ENCODE data around the gene BPIFB2.

The BPIFB2 gene

DNA sequence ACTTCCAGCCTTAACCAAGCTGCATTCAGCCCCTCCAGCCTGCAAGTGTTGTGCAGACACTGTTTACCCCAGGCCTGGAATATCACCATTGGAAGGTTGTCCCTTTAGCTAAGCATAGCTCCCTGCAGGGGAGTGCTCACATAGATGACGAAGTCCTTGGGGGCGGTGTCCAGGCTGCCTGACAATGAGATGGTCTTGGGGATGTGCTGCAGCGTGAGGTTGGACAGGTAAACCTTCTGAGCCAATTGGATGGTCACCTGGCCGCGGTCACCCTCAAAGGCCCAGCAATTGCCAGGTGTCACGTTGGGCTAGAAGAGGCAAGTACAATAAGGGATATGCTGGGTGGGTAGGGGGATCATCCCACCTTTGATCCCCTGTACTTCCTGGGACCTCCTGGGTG lies 21.9 kb upstream of the BPIFB2 start:
- DNase-seq = no peak

GRCh38 chr20:32986331-32986966 lies 21.1 kb upstream of the BPIFB2 start:
- DNase-seq = no peak

DNA sequence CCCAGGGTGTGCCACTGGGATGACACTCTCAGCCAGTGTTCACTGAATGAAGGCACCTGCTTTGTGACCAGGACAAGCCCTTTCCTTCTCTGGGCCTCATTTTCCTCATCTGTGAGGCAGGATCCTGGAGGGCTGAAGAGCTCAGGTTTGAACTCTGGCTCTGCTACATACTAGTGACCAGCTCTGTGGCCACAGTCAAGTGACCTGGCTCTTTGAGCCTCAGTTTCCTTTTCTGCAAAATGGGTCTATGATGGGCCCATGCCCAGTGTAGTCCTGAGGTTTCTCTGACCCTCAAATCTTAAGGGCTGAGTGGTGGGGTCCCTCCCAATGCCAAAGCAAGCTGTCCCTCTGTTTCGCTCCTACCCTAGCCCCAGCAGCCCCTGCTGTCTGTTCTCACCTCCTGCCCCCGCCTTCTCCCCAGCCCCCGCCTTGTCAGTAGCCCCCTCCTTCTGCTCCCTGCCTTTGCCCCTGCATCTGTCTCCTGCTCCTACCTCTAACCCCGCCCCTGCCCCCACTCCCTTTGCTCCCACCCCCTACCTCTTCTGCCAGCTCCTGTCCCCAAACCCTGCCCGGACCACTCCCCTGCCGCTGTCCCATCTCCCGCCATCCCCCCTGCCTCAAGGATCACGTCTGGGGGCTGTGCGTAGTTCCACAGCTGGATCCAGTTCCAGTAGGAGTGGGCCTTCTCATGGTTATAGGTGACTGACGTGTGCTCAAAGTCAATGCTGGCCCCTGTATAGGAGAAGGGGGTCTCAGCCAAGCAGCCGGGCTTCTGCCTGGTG lies 20.3 kb upstream of the BPIFB2 start:
- no peak for DNase-seq

- no peak for DNase-seq
These were observed 19.5 kb upstream of the BPIFB2 start for GRCh38 chr20:32988008-32988407.

- no peak for DNase-seq
These were observed 17.8 kb upstream of the BPIFB2 start for GRCh38 chr20:32989507-32990283.

GRCh38 chr20:32990426-32990825 lies 17.1 kb upstream of the BPIFB2 start:
- no peak for DNase-seq

DNA sequence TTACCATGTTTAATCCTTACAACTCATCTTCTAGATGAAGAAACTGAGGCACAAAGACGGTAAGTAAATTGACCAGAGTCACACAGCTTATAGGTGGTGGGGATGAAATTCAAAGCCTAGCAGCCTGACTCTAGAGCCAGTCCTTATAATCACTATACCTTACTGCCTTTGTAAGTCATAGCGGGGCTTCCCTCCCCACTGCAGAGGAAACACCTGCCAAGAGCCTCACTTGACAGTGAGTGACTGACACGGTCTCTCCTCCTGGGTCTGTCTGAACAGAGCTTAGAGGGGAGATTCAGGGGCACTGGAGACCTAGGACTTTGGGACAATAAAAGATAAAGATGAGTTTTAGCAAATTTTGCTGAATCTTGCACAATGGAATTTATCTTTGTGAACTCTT lies 16.1 kb upstream of the BPIFB2 start:
- no peak for DNase-seq

DNA sequence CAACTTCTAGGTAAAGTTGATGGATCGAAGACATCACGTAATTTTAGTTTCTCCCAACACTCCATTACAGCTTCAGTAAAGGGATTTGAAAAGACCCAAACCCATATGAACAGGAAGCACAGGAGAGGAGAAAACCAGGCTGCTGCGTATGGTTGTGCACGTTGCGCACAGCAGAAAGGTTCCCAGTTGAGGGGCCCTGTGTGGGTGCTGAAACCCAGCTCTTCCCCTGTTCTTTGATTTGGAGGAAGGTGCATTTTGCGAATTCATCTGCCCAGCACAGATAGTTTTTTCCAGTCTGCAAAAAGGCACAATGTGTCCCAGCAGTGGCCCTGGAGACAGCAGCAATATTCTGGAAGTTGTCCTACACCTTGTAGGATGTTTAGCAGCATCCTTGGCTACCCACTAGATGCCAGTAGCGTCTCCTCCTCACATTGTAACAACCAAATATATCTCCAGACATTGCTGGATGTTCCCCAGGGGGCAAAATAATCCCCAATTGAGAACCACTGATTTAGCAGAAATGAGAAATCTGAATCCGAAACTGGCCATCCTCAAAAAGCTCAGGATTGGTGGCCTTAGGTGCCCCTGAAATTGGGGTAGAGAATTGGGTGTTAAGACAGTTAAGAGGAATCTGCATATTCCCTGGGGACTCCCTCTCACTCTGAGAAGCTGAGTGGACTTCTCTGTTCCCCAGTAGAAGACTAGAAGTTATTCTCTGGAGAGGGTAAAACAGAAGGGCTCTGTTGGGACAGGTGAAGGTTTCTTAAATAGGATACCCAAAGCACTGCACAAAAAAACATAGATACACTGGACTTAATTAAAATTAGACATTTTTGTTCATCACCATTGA lies 15.5 kb upstream of the BPIFB2 start:
- peak; percentile 49 for DNase-seq

DNA sequence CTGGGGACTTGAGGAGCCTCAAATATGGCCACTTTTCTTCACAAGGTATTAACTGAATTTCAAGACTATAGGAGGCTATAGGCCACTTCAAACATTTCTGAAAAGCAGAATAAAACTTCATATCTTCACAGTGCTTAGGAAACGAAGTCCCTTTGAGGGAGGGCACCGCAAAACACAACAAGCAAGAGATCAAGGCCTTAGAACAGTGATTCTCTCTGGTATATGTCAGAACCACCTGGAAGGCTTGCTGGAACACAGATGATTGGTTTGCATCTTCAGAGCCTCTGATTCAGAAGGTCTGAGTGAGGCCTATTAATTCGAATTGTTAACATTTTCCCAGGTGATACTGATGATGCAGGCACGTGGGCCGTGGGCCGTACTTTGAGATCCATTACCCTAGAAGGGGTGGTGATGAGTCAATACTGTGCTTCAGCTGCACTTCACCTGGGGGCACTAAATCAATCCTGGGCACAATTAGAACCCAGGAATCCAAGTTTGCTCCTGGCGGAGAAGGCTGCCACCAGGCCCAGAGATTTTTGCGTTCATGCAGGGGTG lies 13.9 kb upstream of the BPIFB2 start:
- no peak for DNase-seq

DNA sequence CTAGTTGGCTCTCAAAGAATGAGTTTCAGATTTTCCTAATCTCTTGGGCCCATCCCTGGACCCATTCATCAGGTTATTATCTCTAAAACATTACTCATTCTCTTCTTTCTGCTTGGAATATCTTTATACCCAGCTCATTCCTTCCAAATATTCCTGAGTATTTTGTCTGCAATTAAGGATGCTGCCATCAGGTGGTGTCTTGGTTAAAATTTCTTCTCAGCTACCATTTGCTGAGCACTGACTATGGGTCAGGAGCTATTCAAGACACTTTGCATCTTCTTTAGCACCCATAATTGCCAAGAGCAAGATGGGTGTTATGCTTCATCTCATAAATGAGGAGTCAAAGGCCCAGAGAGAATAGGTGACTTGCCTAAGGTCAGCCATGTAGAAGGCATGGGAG lies 11.7 kb upstream of the BPIFB2 start:
- no peak for DNase-seq

DNA sequence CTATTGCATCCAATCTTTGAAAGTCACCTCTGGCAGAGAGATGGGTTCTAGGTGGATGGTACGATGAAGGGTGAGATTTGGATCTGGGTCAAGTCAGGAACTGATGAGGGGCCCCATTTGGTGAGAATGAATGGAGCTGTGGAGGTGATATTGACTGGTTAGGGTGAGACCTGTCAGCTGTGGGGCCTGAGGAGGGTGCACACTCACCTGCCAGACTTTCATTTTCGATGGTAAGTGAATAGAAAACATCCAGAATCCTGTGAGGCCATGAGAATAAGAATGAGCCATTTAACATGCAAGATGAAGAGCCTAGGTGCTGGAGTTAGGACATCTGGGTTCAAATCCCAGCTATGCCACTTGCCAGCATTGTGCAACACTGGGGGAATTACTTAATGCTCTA lies 10.1 kb upstream of the BPIFB2 start:
- DNase-seq = no peak

- DNase-seq = no peak
These were observed 7.8 kb upstream of the BPIFB2 start for GRCh38 chr20:32999603-33000250.

DNA sequence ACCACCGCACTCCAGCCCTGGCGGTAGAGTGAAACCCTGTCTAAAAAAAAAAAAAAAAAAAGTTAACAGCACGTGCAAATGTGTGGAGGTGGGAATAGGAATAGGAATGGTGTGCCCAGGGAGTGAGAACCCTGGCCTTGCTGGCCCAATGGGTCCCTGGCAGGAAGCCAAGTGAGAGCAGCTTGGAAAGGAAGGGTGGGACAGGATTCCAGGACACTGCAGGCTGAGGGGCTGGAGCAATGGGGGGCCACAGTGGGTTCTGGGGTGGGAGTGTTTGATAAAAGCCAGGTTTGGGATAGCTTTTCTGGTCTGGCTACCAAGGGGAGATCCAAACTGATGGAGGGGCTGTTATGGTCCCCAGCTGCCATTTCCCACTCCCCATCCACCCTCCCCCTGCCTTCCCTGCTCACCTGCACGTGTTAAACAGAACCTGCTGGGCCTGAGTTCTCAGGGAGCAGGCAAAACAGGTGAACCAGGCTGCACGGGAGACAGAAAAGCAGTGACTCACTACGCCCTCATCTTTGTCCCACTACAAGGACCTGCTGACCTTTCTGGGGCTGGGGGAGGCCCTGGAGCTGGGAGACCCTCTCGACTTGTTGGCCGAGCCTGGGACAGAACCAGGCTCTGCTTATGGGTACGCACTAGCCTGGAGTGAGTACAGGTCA lies 6.6 kb upstream of the BPIFB2 start:
- DNase-seq = no peak

DNA sequence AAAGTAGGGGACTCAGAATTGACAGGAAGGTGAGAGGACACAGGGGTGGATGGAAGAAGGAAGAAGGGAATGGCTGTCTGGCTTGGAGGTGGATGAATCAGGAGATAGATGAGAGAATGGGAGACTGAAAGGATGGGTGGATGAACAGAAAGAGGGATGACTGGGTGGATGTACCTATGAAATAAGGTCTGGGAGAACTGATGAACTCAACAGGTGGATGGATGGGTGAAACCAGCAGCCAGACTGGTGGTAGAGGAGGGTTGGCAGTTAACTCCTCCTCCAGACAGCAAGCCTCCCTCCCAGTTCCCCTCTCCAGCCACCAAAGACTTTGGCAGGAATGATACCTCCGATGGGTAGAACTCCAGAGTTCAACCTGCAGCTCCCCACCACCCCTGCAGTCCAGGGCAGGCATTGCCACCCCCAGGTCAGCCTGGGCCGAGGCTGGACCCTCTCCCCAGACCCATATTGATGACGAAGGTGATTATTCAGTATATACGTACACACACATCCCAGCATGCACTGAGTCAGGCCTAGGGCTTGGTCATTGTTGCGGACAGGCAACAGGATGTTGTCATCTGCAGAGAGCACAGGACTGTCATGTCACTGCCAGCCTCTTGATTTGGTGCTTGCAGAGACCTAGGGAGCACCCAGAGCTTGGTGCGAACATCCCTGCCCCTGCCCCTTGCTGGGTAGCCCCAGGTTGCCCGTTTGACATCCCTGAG lies 5.3 kb upstream of the BPIFB2 start:
- DNase-seq = no peak

DNA sequence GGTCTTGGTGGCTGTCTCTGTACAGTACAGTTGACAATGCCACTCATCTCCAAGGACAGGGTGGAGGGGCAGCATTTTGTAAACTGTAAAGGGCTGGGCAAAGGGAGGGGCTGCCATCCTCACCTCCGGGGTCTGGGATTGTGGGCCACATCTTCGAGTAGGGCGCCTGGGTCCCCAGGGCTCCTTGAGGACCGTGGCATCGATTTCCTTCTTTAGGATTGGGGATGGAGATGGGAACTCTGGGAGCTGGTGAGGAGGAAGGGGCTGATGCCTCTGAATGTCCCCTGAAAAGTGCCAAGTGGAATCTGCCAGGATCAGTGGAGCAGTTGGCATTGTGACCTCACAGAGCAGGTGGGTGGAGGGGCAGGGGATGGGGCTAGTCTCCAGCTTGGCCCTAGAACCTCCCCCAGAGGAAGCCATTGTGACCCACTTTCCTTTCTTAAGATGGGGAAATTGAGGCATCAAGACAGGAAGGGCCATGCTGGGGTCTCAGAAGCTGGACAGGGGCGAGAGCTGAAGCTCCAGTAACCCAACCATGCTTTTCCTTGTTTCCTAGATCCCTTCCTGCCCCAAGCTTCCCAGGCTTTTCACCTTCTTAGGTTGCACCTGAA lies 3.3 kb upstream of the BPIFB2 start, which contains the start of gene SUN5:
Gene SUN5, minus strand, starts transcription at position 293 of the 611 bp plus-strand sequence. Its CDS starts 93 bp downstream, at position 200.
- DNase-seq = no peak

DNA sequence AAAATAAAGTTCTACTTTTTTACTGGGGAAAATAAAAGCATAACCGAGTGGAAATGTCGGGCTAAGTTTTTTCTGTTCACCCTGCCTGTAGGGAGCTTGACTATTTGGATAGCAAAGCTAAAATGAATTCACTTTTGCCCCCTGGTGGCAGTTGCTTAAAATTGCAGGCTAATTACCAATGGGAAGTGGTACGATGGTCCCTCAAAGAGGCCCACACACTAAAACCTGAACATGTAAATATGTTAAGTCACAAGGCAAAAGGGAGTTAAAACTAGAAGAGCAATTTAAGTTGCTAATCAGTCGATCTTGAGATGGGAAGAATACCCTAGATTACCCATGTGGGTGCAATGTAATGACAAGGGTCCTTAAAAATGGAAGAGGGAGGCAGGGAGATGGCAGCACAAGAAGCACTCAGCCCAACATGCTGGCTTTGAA lies 2.4 kb upstream of the BPIFB2 start:
- peak; percentile 77 for DNase-seq

DNA sequence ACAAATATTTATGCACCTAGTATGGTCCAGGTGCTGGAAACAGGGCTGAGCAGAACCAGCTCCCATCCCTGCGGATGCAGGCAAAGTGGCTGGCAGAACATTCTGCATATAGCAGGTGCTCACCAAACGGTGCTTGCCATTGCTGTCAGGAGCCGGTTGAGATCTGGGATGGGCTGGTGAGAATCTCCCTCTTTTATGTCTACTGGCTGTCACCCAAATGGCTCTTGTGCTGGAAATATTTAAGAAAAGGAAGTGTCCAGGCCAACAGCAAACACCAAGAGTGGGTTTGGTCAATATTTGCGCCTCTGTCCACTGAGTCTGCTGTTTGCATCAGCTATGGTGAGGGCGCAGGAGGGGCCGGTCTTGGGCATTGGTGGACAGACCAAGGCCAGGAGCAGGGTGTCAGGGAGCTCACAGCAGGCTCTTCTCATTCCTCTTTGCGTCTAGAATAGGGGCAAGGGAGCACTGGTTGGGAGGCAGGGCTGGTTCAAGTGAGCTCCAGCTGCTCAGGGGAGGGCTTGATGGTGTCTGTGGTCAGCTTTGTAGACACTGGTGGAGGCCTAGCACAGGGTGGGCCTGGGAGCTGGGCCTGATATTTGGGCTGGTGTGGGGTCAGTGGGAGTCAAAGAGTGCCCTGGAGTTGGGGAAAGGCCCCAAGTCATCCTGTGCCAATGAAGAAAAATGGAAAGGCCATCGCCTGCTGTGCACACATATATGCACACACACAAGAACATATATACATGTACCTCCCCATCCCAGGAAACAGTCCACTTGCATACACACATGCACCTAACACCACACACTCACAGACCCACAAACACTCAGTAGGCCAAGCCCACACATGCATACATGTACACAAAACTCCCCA lies 1.4 kb upstream of the BPIFB2 start:
- no peak for DNase-seq

DNA sequence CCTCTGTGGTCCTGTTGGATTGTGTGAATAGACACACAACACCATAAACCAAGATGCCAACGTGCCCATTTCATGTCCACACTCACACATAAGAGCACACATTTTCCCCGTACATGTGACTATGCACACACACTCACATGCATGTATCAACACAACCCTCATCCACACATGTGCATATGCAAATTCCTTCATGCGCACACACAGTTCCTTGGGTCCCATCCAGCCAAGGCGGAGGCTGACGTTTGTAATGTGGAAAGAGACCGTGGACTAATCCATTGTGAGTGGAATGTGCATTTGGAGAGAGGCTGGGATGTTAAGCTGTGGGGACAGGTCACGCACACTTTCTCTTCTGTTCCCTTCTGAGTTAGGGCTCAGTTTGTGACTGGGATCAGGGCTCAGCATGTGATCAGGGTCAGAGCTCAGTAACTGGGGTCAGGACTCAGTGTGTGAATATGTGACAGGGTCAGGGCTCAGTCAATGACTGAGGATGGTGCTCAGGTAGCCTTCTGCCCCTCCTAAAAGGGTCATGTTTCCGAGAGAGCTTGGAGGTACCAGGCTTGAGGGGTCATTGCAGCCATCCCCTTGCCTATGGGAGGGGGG lies 628 bp upstream of the BPIFB2 start:
- DNase-seq = no peak

All from NCI-H82 (cell line).